K562 (cell line): ENCODE measurements around the gene ANKLE1. TPM values are rescaled to one million over a fixed set of nuclear protein-coding genes. Genes with fewer than 3 reads are reported as not detected.
A peak's percentile ranks its signal among the peaks of the same experiment; 100 is the strongest.

Experiments used
- CREB1 ChIP-seq, 2 experiments: sonication (generic) in 1 of 2; formaldehyde crosslinking in 1 of 2; IDR thresholded peaks; 2 replicates each; pipeline versions ENCODE4 v1.6.1 to v1.8.0; 2012 to 2022; ENCODE audit warnings: inconsistent platforms in 1 of 2, mild to moderate bottlenecking in 1 of 2, missing genetic modification reagents in 1 of 2, moderate library complexity in 1 of 2
- CSDE1 ChIP-seq, 2 experiments: fragments of 450-650 bp; IDR thresholded peaks; 2 replicates each; pipeline ENCODE4 v1.6.1; 2016; ENCODE audit warnings: mild to moderate bottlenecking in 1 of 2
- EP400 ChIP-seq: fragments of 450-650 bp; IDR thresholded peaks from 2 replicates; pipeline ENCODE4 v1.6.1; 2017; ENCODE audit warnings: antibody characterized with exemption, mild to moderate bottlenecking, moderate library complexity
- ETV5 ChIP-seq: sonication (generic); formaldehyde crosslinking; IDR thresholded peaks from 2 replicates; pipeline ENCODE4 v1.4.0; 2020; ENCODE audit warnings: low read depth, mild to moderate bottlenecking, missing genetic modification reagents
- JUN ChIP-seq, 2 experiments: sonication (generic) in 1 of 2; formaldehyde crosslinking in 1 of 2; IDR thresholded peaks; 2 replicates each; pipeline versions ENCODE4 v1.6.1 to v1.8.0; 2012 to 2022; ENCODE audit warnings: borderline replicate concordance in 2 of 2, mild to moderate bottlenecking in 2 of 2, improper control_type of control experiment in 1 of 2, low read depth in 1 of 2, low read length in 1 of 2, missing genetic modification reagents in 1 of 2
- MAFG ChIP-seq: fragments of 450-650 bp; conservative IDR thresholded peaks from 2 replicates; pipeline ENCODE4 v1.6.1; 2016; ENCODE audit warnings: missing genetic modification characterization, missing compliant biosample characterization
- NR2C2 ChIP-seq, 2 experiments: fragments of 200-800 bp in 1 of 2; sonication (Bioruptor generic) in 1 of 2; sonication (generic) in 1 of 2; formaldehyde crosslinking in 1 of 2; IDR thresholded peaks; 2 replicates each; pipeline versions ENCODE4 v1.6.1 to v1.8.0; 2016 to 2022; ENCODE audit warnings: mild to moderate bottlenecking in 1 of 2, missing compliant biosample characterization in 1 of 2, missing genetic modification characterization in 1 of 2, missing genetic modification reagents in 1 of 2
- POLR3A ChIP-seq: IDR thresholded peaks from 2 replicates; pipeline ENCODE4 v1.6.1; 2011; ENCODE audit warnings: borderline replicate concordance, mild to moderate bottlenecking, moderate library complexity; ENCODE audit not compliant: insufficient read length, insufficient read depth; ENCODE audit errors: extremely low read depth
- SP1 ChIP-seq: sonication (generic); formaldehyde crosslinking; IDR thresholded peaks from 2 replicates; pipeline ENCODE4 v1.8.1; 2022; ENCODE audit warnings: mild to moderate bottlenecking, missing genetic modification reagents
- TAL1 ChIP-seq: fragments of 450-650 bp; IDR thresholded peaks from 2 replicates; pipeline ENCODE4 v1.6.1; 2016; ENCODE audit warnings: mild to moderate bottlenecking
- TOE1 ChIP-seq, 2 experiments: fragments of 450-650 bp in 1 of 2; sonication (generic) in 1 of 2; formaldehyde crosslinking in 1 of 2; IDR thresholded peaks; 2 replicates each; pipeline versions ENCODE4 v1.7.1 to v1.8.0; 2016 to 2022; ENCODE audit warnings: borderline replicate concordance in 2 of 2, mild to moderate bottlenecking in 2 of 2, antibody characterized with exemption in 1 of 2, inconsistent platforms in 1 of 2, low read depth in 1 of 2, missing genetic modification reagents in 1 of 2, moderate library complexity in 1 of 2
- ZNF41 ChIP-seq: fragments of 250-450 bp; sonication (Bioruptor Pico); conservative IDR thresholded peaks from 2 replicates; pipeline ENCODE4 v1.4.0; 2020; ENCODE audit warnings: mild to moderate bottlenecking
- ZNF57 ChIP-seq: fragments of 450-650 bp; formaldehyde crosslinking; IDR thresholded peaks from 2 replicates; pipeline ENCODE4 v1.4.0; 2020; ENCODE audit warnings: mild to moderate bottlenecking, moderate library complexity
- ZNF764 ChIP-seq: fragments of 250-450 bp; sonication (Bioruptor Pico); IDR thresholded peaks from 2 replicates; pipeline ENCODE4 v1.4.0; 2020; ENCODE audit warnings: low read depth, mild to moderate bottlenecking, moderate library complexity
- polyA plus RNA-seq, 8 experiments: library from polyadenylated mRNA; depleted of rRNA in 4 of 8; stranded (reverse) in 5 of 8; unstranded in 3 of 8; fragments of >200 nt; fragmentation: Nextera tagmentation in 2 of 8; fragmentation: Illumina TruSeq in 1 of 8; extraction: Ambion mirVana in 2 of 8; extraction: Trizol in 1 of 8; gene quantifications; 2 replicates each; pipeline versions ENCODE4 v1.2.1 to v1.2.3, GENCODE V29; 2011 to 2014; ENCODE audit warnings: inconsistent platforms in 1 of 8, missing spikeins in 1 of 8
- total RNA-seq, 7 experiments: library from RNA; depleted of rRNA in 6 of 7; stranded (reverse); fragments of >200 nt in 6 of 7; fragmentation: Illumina TruSeq in 2 of 7; extraction: Trizol in 2 of 7; gene quantifications; 2 replicates each; pipeline versions ENCODE4 v1.2.1 to v1.2.3, GENCODE V29; 2011 to 2021; ENCODE audit warnings: low replicate concordance in 1 of 7
- TF ChIP-seq, protein P1 (sequence below): fragments of 250-450 bp; sonication (Bioruptor Pico); IDR thresholded peaks from 2 replicates; pipeline ENCODE4 v1.8.0; 2021; ENCODE audit warnings: moderate library complexity, mild to moderate bottlenecking, inconsistent platforms
- TF ChIP-seq, protein P2 (sequence below): fragments of 250-450 bp; sonication (Bioruptor Pico); IDR thresholded peaks from 2 replicates; pipeline ENCODE4 v1.5.0; 2021; ENCODE audit warnings: mild to moderate bottlenecking, moderate library complexity
- TF ChIP-seq, protein P3 (sequence below): sonication (generic); formaldehyde crosslinking; IDR thresholded peaks from 2 replicates; pipeline ENCODE4 v1.9.0; 2022; ENCODE audit warnings: mild to moderate bottlenecking, missing genetic modification reagents

The ANKLE1 gene
- total and polyA plus RNA-seq, 9 of the 15 experiments (the other 6 are each of a cell fraction or from before 2014, with no cell fraction given), result 0.63 to 9.2 (median 2.9) TPM

DNA sequence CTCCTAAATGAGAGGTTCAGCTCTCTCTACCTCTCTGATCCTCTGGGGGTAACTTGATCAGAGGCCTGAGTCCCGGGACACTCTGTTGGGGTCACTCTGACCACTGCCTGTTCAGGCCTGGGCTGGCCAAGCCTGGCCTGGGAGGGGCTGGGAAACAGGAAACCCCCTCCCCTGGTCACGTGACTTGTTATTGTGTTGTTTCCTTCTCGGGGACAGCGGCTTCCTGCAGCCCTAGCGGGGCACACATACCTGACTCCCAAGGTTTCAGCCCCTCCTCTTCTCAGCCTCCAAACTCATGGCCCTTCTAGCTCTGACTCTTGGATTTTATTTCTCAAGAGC is 17.1 kb upstream of the ANKLE1 start, which contains the start of gene USHBP1 (continued):
- TF ChIP-seq POLR3A (no peak), ZNF41 (CRISPR knock-in tag) (no peak), CSDE1 (IDR thresholded peaks at IDR 0.05) (no peak), CREB1 (IDR thresholded peaks at IDR 0.05) (no peak), CREB1 (CRISPR knock-in tag; IDR thresholded peaks at IDR 0.05) (no peak), EP400 (no peak), ZNF57 (no peak), ETV5 (CRISPR knock-in tag) (no peak), ZNF764 (CRISPR knock-in tag) (no peak), TAL1 (no peak), MAFG (tag) (no peak), SP1 (CRISPR knock-in tag) (no peak), NR2C2 (CRISPR knock-in tag; IDR thresholded peaks at IDR 0.05) (no peak), NR2C2 (tag; IDR thresholded peaks at IDR 0.05) (no peak), TOE1 (IDR thresholded peaks at IDR 0.05; ENCODE audit: borderline replicate concordance) (peak; percentile 73), TOE1 (CRISPR knock-in tag; IDR thresholded peaks at IDR 0.05; ENCODE audit: borderline replicate concordance, low read depth) (no peak), JUN (IDR thresholded peaks at IDR 0.05; ENCODE audit: borderline replicate concordance, low read depth, low read length) (no peak), JUN (CRISPR knock-in tag; IDR thresholded peaks at IDR 0.05; ENCODE audit: borderline replicate concordance) (no peak)
- TF ChIP-seq, protein P1, sequence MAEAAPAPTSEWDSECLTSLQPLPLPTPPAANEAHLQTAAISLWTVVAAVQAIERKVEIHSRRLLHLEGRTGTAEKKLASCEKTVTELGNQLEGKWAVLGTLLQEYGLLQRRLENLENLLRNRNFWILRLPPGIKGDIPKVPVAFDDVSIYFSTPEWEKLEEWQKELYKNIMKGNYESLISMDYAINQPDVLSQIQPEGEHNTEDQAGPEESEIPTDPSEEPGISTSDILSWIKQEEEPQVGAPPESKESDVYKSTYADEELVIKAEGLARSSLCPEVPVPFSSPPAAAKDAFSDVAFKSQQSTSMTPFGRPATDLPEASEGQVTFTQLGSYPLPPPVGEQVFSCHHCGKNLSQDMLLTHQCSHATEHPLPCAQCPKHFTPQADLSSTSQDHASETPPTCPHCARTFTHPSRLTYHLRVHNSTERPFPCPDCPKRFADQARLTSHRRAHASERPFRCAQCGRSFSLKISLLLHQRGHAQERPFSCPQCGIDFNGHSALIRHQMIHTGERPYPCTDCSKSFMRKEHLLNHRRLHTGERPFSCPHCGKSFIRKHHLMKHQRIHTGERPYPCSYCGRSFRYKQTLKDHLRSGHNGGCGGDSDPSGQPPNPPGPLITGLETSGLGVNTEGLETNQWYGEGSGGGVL (CRISPR knock-in tag), result no peak
- TF ChIP-seq, protein P2, sequence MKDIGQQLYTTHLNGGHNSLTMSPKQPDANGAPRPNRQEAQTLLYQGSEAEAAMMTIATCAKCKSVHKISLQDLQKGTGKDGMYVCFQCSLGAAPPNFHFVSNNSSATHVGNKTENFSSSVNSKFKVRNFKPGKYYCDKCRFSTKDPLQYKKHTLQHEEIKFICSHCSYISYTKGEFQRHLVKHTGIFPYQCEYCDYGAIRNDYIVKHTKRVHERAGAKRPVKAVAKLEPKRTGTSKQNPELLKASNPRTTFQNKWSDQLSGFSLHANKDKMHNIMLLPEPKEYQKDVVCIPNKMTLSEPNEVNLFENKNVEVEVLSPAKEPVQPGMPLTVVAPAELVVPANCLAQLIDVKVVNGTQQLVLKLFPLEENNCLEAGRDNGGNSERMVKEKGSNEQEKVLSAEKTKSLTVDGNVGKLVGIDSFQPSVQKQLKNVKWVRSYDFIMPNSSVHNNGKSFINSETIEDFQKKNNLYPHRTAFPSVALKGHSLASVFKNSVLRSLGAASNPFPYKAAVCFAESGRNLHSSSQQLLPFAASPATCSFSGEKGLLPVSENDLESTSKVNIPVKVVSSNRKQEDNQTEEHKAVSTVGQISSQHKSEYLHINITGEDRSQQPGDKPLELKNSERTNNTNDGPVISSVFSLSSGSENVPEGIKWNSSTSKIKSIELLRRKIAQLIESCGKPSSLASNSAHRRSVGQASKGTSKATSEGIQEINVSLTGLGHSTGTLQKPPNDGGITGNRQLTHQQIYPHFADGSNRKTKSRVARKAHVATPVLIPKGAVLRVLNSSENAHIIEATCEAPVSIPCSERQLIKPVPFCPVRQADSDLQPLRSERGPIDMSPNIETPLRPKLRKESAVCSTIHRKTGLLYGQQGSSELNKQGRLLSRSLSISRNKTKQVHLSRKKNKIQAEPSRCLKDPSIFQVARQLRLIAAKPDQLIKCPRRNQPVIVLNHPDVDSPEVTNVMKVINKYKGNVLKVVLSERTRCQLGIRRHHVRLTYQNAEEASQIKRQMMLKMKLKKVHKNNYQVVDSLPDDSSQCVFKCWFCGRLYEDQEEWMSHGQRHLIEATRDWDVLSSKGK (CRISPR knock-in tag), result no peak
- TF ChIP-seq, protein P3, sequence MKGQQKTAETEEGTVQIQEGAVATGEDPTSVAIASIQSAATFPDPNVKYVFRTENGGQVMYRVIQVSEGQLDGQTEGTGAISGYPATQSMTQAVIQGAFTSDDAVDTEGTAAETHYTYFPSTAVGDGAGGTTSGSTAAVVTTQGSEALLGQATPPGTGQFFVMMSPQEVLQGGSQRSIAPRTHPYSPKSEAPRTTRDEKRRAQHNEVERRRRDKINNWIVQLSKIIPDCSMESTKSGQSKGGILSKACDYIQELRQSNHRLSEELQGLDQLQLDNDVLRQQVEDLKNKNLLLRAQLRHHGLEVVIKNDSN (CRISPR knock-in tag), result peak; percentile 58; the same call in 1 of the 2 replicates
